ENCODE data around the gene TMEM61.

The TMEM61 gene

GRCh38 chr1:54973205-54973921 lies 7.1 kb upstream of the TMEM61 start:
- H3K4me3 Mint-ChIP-seq: no peak overlapping the region
- H3K27me3 Mint-ChIP-seq: peaks cover 43% of the 10 kb centered on the region
- H3K36me3 Mint-ChIP-seq (ENCODE audit: low read depth): no peaks in the 10 kb centered on the region
- H3K9me3 Mint-ChIP-seq: no peaks in the 10 kb centered on the region
- peaks cover 8% of the 10 kb centered on the region for H3K4me1 Mint-ChIP-seq (ENCODE audit: low read depth)
- H3K27ac Mint-ChIP-seq: no peak overlapping the region

GRCh38 chr1:54975356-54976108 lies 4.9 kb upstream of the TMEM61 start:
- Mint-ChIP-seq H3K27me3 (peaks cover 44% of the 10 kb centered on the region), H3K4me3 (no peak overlapping the region), H3K9me3 (no peaks in the 10 kb centered on the region), H3K4me1 (ENCODE audit: low read depth) (peaks cover 8% of the 10 kb centered on the region), H3K27ac (no peak overlapping the region), H3K36me3 (ENCODE audit: low read depth) (no peaks in the 10 kb centered on the region)

DNA sequence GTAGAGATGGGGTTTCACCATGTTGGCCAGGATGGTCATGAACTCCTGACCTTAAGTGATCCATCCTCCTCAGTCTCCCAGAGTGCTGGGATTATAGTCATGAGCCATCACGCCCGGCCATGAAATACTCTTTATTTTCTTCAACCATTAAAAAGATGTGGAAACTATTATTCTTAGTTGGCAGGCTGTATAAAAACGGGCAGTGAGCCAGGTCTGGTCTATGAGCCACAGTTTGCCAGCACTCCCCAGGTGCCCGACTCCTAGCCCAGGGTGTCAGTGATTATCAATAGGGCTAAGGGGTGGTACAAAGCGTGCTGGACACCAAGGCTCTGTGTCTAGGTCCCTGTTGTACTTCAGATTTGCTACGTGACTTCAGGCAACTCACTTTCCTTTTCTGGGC lies 3.7 kb upstream of the TMEM61 start:
- no peaks in the 10 kb centered on the region for H3K9me3 Mint-ChIP-seq
- no peaks in the 10 kb centered on the region for H3K36me3 Mint-ChIP-seq (ENCODE audit: low read depth)
- H3K4me1 Mint-ChIP-seq (ENCODE audit: low read depth): peaks cover under 1% of the 10 kb centered on the region
- peaks cover 45% of the 10 kb centered on the region for H3K27me3 Mint-ChIP-seq
- no peak overlapping the region for H3K4me3 Mint-ChIP-seq
- H3K27ac Mint-ChIP-seq: no peak overlapping the region

DNA sequence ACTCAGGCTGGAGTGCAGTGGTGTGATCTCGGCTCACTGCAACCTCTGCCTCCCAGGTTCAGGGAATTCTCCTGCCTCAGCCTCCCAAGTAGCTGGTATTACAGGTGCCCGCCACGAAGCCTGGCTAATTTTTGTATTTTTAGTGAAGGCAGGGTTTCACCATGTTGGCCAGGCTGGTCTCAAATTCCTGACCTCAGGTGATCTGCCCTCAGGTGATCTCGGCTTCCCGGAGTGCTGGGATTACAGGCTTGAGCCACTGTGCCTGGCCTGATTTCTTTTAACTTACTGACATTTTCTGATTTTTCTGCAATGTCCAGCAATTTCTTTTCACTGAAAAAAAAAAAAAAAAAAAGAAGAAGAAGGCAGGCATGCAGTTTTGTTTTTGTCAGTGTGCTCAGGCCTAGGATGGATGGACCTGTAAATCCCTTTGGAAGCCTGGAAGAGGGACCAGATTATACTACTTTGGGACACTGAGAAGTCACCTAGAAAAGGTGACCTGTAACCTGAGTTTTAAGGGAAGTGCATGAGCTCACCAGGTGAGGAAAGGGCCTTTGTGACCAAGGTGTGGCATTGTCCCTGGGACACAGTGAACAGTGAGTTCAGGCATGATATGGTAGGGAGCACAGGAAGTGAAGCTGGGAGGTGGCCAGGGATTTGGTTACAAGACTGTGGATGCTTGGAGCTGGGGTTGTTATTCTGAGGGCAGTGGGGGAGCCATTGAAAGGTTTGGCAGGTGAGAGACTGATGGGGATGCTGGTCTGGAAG lies 2.7 kb upstream of the TMEM61 start:
- no peaks in the 10 kb centered on the region for H3K36me3 Mint-ChIP-seq (ENCODE audit: low read depth)
- no peak overlapping the region for H3K4me3 Mint-ChIP-seq
- no peaks in the 10 kb centered on the region for H3K9me3 Mint-ChIP-seq
- peaks cover 47% of the 10 kb centered on the region for H3K27me3 Mint-ChIP-seq
- H3K27ac Mint-ChIP-seq: no peak overlapping the region
- H3K4me1 Mint-ChIP-seq (ENCODE audit: low read depth): no peaks in the 10 kb centered on the region

- Mint-ChIP-seq H3K36me3 (ENCODE audit: low read depth) (no peaks in the 10 kb centered on the region), H3K9me3 (no peaks in the 10 kb centered on the region), H3K27me3 (peaks cover 43% of the 10 kb centered on the region), H3K4me1 (ENCODE audit: low read depth) (no peaks in the 10 kb centered on the region), H3K4me3 (no peak overlapping the region), H3K27ac (no peak overlapping the region)
Measured at GRCh38 chr1:54978528-54979326, 1.7 kb upstream of the TMEM61 start.

GRCh38 chr1:54979327-54979891 lies 1.0 kb upstream of the TMEM61 start:
- H3K36me3 Mint-ChIP-seq (ENCODE audit: low read depth): no peaks in the 10 kb centered on the region
- H3K27me3 Mint-ChIP-seq: peaks cover 44% of the 10 kb centered on the region
- no peak overlapping the region for H3K4me3 Mint-ChIP-seq
- no peak overlapping the region for H3K27ac Mint-ChIP-seq
- no peaks in the 10 kb centered on the region for H3K9me3 Mint-ChIP-seq
- H3K4me1 Mint-ChIP-seq (ENCODE audit: low read depth): no peaks in the 10 kb centered on the region

DNA sequence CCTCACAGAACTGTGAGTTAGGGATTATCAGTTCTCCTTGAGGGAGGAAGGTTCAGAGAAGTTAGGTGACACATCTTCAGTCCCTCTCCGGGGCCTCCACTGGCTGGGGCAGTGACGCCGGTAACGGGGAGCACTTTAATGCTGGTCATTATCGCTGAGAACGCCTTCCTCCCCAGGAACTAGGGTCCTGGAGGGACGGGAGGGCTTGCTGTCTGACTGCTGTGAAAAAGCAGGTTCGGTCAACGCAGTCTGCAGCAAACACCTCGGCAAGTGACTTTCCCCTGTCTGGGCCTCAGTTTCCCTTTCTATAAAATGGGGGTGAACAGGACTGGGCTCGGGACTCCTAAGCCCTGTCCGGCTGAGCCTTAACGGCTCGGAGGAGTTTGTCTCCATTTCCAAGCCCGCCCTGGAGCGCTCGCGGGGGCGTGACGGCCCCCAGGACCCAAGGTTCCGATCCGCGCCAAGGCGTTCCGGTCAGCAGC lies 341 bp upstream of the TMEM61 start:
- Mint-ChIP-seq H3K27ac (no peak overlapping the region), H3K36me3 (ENCODE audit: low read depth) (no peaks in the 10 kb centered on the region), H3K27me3 (peaks cover 42% of the 10 kb centered on the region), H3K4me3 (no peak overlapping the region), H3K9me3 (no peaks in the 10 kb centered on the region), H3K4me1 (ENCODE audit: low read depth) (no peaks in the 10 kb centered on the region)

- Mint-ChIP-seq H3K36me3 (ENCODE audit: low read depth) (no peaks in the 10 kb centered on the region), H3K27me3 (peaks cover 36% of the 10 kb centered on the region), H3K4me3 (no peak overlapping the region), H3K4me1 (ENCODE audit: low read depth) (no peaks in the 10 kb centered on the region), H3K27ac (no peak overlapping the region), H3K9me3 (no peaks in the 10 kb centered on the region)
Measured at GRCh38 chr1:54981466-54981865, 1.0 kb downstream of the TMEM61 start.

- no peak overlapping the region for H3K27ac Mint-ChIP-seq
- no peaks in the 10 kb centered on the region for H3K4me1 Mint-ChIP-seq (ENCODE audit: low read depth)
- peaks cover 36% of the 10 kb centered on the region for H3K27me3 Mint-ChIP-seq
- no peaks in the 10 kb centered on the region for H3K36me3 Mint-ChIP-seq (ENCODE audit: low read depth)
- H3K4me3 Mint-ChIP-seq: no peak overlapping the region
- H3K9me3 Mint-ChIP-seq: no peaks in the 10 kb centered on the region
Measured at GRCh38 chr1:54982739-54983138, 2.3 kb downstream of the TMEM61 start.

GRCh38 chr1:54984131-54984842 lies 3.9 kb downstream of the TMEM61 start:
- H3K4me1 Mint-ChIP-seq (ENCODE audit: low read depth): no peaks in the 10 kb centered on the region
- no peak overlapping the region for H3K4me3 Mint-ChIP-seq
- H3K9me3 Mint-ChIP-seq: no peaks in the 10 kb centered on the region
- H3K27me3 Mint-ChIP-seq: peaks cover 30% of the 10 kb centered on the region
- no peaks in the 10 kb centered on the region for H3K36me3 Mint-ChIP-seq (ENCODE audit: low read depth)
- H3K27ac Mint-ChIP-seq: no peak overlapping the region

GRCh38 chr1:54985556-54985955 lies 5.1 kb downstream of the TMEM61 start:
- H3K27me3 Mint-ChIP-seq: peaks cover 23% of the 10 kb centered on the region
- no peak overlapping the region for H3K27ac Mint-ChIP-seq
- H3K36me3 Mint-ChIP-seq (ENCODE audit: low read depth): no peaks in the 10 kb centered on the region
- no peaks in the 10 kb centered on the region for H3K9me3 Mint-ChIP-seq
- H3K4me3 Mint-ChIP-seq: no peak overlapping the region
- H3K4me1 Mint-ChIP-seq (ENCODE audit: low read depth): no peaks in the 10 kb centered on the region

DNA sequence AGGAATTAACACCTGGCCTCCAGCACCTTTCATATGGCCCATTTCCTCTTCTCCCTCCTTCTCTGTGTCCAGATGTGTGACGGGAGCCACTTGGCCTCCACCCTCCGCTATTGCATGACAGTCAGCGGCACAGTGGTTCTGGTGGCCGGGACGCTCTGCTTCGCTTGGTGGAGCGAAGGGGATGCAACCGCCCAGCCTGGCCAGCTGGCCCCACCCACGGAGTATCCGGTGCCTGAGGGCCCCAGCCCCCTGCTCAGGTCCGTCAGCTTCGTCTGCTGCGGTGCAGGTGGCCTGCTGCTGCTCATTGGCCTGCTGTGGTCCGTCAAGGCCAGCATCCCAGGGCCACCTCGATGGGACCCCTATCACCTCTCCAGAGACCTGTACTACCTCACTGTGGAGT lies 5.6 kb downstream of the TMEM61 start:
- Mint-ChIP-seq H3K9me3 (no peaks in the 10 kb centered on the region), H3K36me3 (ENCODE audit: low read depth) (no peaks in the 10 kb centered on the region), H3K27ac (no peak overlapping the region), H3K27me3 (peaks cover 21% of the 10 kb centered on the region), H3K4me3 (no peak overlapping the region), H3K4me1 (ENCODE audit: low read depth) (no peaks in the 10 kb centered on the region)

- Mint-ChIP-seq H3K27ac (no peak overlapping the region), H3K27me3 (peaks cover 16% of the 10 kb centered on the region), H3K9me3 (no peaks in the 10 kb centered on the region), H3K36me3 (ENCODE audit: low read depth) (no peaks in the 10 kb centered on the region), H3K4me3 (no peak overlapping the region), H3K4me1 (ENCODE audit: low read depth) (no peaks in the 10 kb centered on the region)
Measured at GRCh38 chr1:54986533-54986932, 6.1 kb downstream of the TMEM61 start.

GRCh38 chr1:54987427-54987826 lies 7.0 kb downstream of the TMEM61 start:
- Mint-ChIP-seq H3K4me1 (ENCODE audit: low read depth) (no peaks in the 10 kb centered on the region), H3K4me3 (no peak overlapping the region), H3K27ac (no peak overlapping the region), H3K9me3 (no peaks in the 10 kb centered on the region), H3K36me3 (ENCODE audit: low read depth) (no peaks in the 10 kb centered on the region), H3K27me3 (peaks cover 9% of the 10 kb centered on the region)
